ENCODE data around the gene SNCAIP.
"Not testable (repeated sequence)": the region's sequence is repeated elsewhere in the genome, so short reads cannot be mapped to it uniquely, and the experiment has no call there.

DNA sequence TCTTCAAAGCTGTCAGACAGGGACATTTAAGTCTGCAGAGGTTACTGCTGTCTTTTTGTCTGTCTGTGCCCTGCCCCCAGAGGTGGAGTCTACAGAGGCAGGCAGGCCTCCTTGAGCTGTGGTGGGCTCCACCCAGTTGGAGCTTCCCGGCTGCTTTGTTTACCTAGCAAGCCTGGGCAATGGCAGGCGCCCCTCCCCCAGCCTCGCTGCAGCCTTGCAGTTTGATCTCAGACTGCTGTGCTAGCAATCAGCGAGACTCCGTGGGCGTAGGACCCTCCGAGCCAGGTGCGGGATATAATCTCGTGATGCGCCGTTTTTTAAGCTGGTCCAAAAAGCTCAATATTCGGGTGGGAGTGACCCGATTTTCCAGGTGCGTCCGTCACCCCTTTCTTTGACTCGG, 70.9 kb downstream of the SNCAIP start:
- TF ChIP-seq, protein P1, sequence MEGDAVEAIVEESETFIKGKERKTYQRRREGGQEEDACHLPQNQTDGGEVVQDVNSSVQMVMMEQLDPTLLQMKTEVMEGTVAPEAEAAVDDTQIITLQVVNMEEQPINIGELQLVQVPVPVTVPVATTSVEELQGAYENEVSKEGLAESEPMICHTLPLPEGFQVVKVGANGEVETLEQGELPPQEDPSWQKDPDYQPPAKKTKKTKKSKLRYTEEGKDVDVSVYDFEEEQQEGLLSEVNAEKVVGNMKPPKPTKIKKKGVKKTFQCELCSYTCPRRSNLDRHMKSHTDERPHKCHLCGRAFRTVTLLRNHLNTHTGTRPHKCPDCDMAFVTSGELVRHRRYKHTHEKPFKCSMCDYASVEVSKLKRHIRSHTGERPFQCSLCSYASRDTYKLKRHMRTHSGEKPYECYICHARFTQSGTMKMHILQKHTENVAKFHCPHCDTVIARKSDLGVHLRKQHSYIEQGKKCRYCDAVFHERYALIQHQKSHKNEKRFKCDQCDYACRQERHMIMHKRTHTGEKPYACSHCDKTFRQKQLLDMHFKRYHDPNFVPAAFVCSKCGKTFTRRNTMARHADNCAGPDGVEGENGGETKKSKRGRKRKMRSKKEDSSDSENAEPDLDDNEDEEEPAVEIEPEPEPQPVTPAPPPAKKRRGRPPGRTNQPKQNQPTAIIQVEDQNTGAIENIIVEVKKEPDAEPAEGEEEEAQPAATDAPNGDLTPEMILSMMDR (IDR thresholded peaks at IDR 0.05; ENCODE audit: insufficient read depth, low read length) = not testable (repeated sequence)
- TF ChIP-seq SPI1 (IDR thresholded peaks at IDR 0.05; ENCODE audit: borderline replicate concordance, low read depth); POLR2AphosphoS5 (IDR thresholded peaks at IDR 0.05; ENCODE audit: low read depth): not testable (repeated sequence)
- TF ChIP-seq, protein P2, sequence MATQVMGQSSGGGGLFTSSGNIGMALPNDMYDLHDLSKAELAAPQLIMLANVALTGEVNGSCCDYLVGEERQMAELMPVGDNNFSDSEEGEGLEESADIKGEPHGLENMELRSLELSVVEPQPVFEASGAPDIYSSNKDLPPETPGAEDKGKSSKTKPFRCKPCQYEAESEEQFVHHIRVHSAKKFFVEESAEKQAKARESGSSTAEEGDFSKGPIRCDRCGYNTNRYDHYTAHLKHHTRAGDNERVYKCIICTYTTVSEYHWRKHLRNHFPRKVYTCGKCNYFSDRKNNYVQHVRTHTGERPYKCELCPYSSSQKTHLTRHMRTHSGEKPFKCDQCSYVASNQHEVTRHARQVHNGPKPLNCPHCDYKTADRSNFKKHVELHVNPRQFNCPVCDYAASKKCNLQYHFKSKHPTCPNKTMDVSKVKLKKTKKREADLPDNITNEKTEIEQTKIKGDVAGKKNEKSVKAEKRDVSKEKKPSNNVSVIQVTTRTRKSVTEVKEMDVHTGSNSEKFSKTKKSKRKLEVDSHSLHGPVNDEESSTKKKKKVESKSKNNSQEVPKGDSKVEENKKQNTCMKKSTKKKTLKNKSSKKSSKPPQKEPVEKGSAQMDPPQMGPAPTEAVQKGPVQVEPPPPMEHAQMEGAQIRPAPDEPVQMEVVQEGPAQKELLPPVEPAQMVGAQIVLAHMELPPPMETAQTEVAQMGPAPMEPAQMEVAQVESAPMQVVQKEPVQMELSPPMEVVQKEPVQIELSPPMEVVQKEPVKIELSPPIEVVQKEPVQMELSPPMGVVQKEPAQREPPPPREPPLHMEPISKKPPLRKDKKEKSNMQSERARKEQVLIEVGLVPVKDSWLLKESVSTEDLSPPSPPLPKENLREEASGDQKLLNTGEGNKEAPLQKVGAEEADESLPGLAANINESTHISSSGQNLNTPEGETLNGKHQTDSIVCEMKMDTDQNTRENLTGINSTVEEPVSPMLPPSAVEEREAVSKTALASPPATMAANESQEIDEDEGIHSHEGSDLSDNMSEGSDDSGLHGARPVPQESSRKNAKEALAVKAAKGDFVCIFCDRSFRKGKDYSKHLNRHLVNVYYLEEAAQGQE (IDR thresholded peaks at IDR 0.05; ENCODE audit: insufficient replicate concordance, low read depth) = not testable (repeated sequence)
